ENCODE data around the gene KAZN.

GRCh38 chr1:14919289-14919688 is 320.8 kb downstream of the KAZN start:
- TF ChIP-seq CTCF (IDR thresholded peaks at IDR 0.05; ENCODE audit: low read length), result no peak
- TF ChIP-seq EZH2phosphoT487 (IDR thresholded peaks at IDR 0.05; ENCODE audit: low read length), result no peak
- no peak for TF ChIP-seq EZH2 (optimal IDR thresholded peaks at IDR 0.05; ENCODE audit: low read depth, low read length)

Data from MM.1S (cell line).